Neural cell (in vitro differentiated cells): ENCODE data around the gene TOGARAM2.

ENCODE experiments used
- EP300 ChIP-seq: fragments of 450-650 bp; conservative IDR thresholded peaks from 2 replicates; pipeline ENCODE4 v1.6.1; 2014; ENCODE audit warnings: antibody characterized with exemption, mild to moderate bottlenecking, moderate library complexity; ENCODE audit not compliant: poor library complexity, severe bottlenecking
- POLR2AphosphoS5 ChIP-seq: IDR thresholded peaks from 2 replicates; pipeline ENCODE4 v1.6.1; 2012

DNA sequence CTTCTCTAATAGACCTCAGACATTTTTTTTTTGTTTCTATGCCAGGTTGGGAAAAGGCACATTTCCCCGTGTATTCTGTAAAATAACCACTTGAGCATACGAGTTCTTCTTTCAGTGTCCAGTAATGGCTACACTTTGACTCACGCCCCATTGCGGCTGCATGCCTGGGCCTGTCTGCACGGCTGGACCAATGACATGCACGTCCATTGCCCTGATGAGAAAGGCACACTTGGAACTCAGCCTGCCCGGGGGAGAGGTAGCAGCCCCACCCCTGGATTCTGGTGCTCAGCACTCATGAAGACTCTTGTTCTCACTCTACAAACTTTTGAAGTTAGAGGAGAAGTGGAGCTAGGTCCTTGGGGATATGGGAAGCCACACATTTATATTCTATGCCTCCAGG is 87.4 kb downstream of the TOGARAM2 start:
- TF ChIP-seq EP300, result no peak
- no peak for TF ChIP-seq POLR2AphosphoS5
